Central memory CD8-positive, alpha-beta T cell (primary cell): ENCODE measurements around the gene TK1.
"Not testable (repeated sequence)": the region's sequence is repeated elsewhere in the genome, so short reads cannot be mapped to it uniquely, and the experiment has no call there.

Experiments
- ATAC-seq: fragments of 150-1000 bp; cut with Tn5 transposase; replicated peaks from 2 replicates; pipeline ENCODE4 v1.10.0; 2022; ENCODE audit warnings: mild to moderate bottlenecking, moderate FRiP score, moderate number of reproducible peaks; ENCODE audit not compliant: poor library complexity, severe bottlenecking; ENCODE audit errors: extremely low read depth
- DNase-seq, 2 donors: peaks; one replicate each; pipeline ENCODE4 v3.0.0; 2021; ENCODE audit warnings: low spot score in 2 of 2
- H3K27ac Mint-ChIP-seq: one replicate; pipeline ENCODE4 v1.8.0; 2022; ENCODE audit warnings: low read depth, mild to moderate bottlenecking, moderate library complexity, mixed read lengths
- H3K27me3 Mint-ChIP-seq: one replicate; pipeline ENCODE4 v1.8.0; 2022; ENCODE audit warnings: mixed read lengths
- H3K36me3 Mint-ChIP-seq: one replicate; pipeline ENCODE4 v1.8.0; 2022; ENCODE audit warnings: mild to moderate bottlenecking, moderate library complexity, mixed read lengths; ENCODE audit not compliant: insufficient read depth
- H3K4me1 Mint-ChIP-seq: one replicate; pipeline ENCODE4 v1.8.0; 2022; ENCODE audit warnings: mixed read lengths
- H3K4me3 Mint-ChIP-seq: one replicate; pipeline ENCODE4 v1.8.0; 2022; ENCODE audit warnings: mild to moderate bottlenecking, moderate library complexity, mixed read lengths
- H3K9me3 Mint-ChIP-seq: one replicate; pipeline ENCODE4 v1.8.0; 2022; ENCODE audit warnings: mixed read lengths

Gene TK1

DNA sequence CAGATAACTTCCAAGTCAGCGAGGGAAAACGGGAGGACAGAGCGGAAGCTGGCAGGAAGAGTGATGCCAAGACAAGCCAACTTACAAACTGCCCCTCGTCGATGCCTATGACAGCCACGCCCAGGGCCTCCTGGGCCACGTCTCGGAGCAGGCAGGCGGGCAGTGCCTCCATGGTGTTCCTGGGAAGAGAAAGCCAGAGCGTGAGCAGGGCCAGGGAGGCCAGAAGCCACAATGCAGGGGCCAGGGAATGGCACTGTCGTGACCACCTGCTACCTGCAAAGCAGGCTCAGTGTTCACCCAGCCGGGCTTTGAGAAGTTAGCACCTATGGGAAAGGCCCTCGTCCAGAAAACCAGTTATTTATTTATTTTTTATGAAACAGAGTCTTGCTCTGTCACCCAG lies 4.3 kb downstream of the TK1 start:
- H3K27ac Mint-ChIP-seq = no peak overlapping the region
- no peak for DNase-seq
- peaks cover 12% of the 10 kb centered on the region for H3K4me1 Mint-ChIP-seq
- no peaks in the 10 kb centered on the region for H3K27me3 Mint-ChIP-seq
- no peaks in the 10 kb centered on the region for H3K9me3 Mint-ChIP-seq
- H3K4me3 Mint-ChIP-seq = no peak overlapping the region
- peaks cover 5% of the 10 kb centered on the region for H3K36me3 Mint-ChIP-seq
- ATAC-seq = no peak

DNA sequence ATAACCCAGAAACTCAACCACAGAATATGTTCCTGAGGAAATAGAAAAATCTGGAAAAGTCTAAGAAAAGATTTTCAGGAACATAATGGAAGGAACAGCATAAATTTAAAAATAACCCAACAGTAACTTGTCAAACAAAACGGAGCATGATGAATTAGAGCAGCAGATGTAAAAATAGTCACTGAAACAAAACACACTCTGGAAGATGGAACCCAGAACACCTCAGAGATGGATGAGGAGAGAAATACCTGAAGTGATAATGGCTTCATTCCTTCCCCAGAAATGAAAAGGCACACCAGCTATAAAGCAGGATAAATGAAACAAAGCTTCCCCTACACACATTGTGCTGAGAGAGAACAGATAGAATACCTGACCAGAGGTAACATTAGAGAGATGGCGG lies 6.3 kb downstream of the TK1 start:
- peaks cover 19% of the 10 kb centered on the region for H3K4me1 Mint-ChIP-seq
- H3K27ac Mint-ChIP-seq = peak overlapping the region; percentile 87
- DNase-seq (no peak), ATAC-seq (no peak)
- peaks cover 3% of the 10 kb centered on the region for H3K36me3 Mint-ChIP-seq
- H3K4me3 Mint-ChIP-seq = peak overlapping the region; percentile 60
- no peaks in the 10 kb centered on the region for H3K27me3 Mint-ChIP-seq
- H3K9me3 Mint-ChIP-seq = no peaks in the 10 kb centered on the region

DNA sequence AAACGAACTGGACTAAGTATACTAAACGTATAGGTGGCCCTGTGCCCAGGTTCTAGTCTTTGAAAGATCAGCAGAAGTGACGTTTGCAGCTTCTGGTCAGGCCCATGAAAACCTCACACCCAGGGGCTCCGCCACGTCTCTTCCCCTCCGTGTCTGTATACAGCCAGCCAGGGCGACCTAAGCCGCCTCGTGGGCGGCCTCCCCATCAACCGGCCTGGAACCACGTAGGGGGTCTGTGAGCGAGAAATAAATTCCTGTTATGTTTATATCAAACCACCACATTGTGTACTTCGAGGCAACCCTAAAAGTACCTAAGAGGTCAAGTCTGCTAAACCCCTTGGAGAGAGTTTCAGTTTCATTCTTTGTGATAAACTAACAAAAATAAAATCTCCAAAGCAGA lies 6.8 kb downstream of the TK1 start:
- peaks cover 3% of the 10 kb centered on the region for H3K36me3 Mint-ChIP-seq
- peak; percentile 14 for ATAC-seq
- H3K4me3 Mint-ChIP-seq = peak overlapping the region; percentile 60
- H3K27me3 Mint-ChIP-seq = no peaks in the 10 kb centered on the region
- H3K4me1 Mint-ChIP-seq = peaks cover 19% of the 10 kb centered on the region
- DNase-seq = no peak
- H3K9me3 Mint-ChIP-seq = no peaks in the 10 kb centered on the region
- peak overlapping the region; percentile 87 for H3K27ac Mint-ChIP-seq

DNA sequence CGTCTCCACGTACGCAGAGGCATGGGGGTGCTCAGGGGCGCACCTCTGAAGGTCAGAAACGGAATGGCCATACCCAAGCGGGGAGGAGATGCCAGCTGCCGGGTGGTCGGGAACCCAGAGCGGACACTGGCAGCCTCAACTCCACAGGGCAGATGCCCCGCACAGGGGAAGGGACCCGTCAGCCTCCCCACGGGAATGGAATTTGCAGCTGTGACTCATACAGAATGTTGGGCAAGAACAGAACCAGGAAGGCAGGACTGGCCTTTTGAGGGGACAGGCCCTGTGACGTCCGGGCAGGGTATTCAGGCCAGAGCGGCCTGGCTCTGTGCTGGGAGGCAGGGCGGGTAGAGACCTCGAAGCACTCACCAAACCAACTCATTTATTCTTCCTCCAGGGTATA lies 7.5 kb downstream of the TK1 start:
- no peak overlapping the region for H3K27ac Mint-ChIP-seq
- H3K36me3 Mint-ChIP-seq = peaks cover 4% of the 10 kb centered on the region
- H3K4me1 Mint-ChIP-seq = peaks cover 19% of the 10 kb centered on the region
- H3K9me3 Mint-ChIP-seq = no peaks in the 10 kb centered on the region
- H3K27me3 Mint-ChIP-seq = no peaks in the 10 kb centered on the region
- ATAC-seq (no peak), DNase-seq (no peak)
- H3K4me3 Mint-ChIP-seq = peak overlapping the region; percentile 9

DNA sequence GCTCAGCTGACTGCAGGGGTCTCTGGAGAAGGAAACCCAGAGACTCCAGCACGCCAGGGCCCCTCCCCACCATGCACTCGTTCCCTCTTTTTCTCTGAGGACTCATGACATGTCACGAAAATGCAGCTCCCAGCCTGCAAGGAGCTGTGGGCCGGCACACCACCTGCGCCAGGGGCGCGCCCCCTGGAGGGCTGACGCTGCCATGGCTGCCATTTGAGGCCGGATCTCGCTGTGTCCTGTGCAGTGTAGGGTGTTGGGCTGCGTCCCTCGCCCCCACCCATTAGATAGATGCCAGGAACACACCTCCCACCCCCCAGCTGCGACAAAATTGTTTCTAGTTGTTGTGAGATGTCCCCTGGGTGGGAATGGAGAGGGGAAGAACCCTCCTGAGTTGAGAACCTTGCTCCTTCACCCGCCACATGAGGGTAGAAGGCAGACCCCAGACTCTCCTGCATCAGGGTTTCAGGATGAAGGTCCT lies 10.3 kb downstream of the TK1 start:
- Mint-ChIP-seq H3K4me1 (peaks cover 46% of the 10 kb centered on the region), H3K27me3 (no peaks in the 10 kb centered on the region), H3K9me3 (no peaks in the 10 kb centered on the region), H3K27ac (no peak overlapping the region), H3K36me3 (peaks cover 12% of the 10 kb centered on the region), H3K4me3 (no peak overlapping the region)
- DNase-seq (peak; percentile 54 to 67), ATAC-seq (peak; percentile 48)

DNA sequence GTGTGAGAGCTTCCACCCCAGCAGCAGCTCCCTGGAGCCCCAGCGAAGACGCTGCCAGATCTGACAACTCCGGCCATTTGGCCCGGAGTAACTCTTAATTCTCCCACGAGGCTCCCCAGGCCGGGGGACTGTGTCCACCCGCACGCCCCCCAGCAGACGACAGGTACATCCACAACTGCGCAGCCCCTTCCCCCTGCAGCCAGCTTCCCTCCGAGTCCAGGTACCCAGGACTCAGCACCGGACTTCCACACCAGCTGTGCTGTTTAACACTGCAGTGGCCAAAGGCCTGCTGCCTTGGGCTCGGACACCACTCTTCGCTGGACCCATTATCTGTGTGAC lies 11.2 kb downstream of the TK1 start:
- Mint-ChIP-seq H3K9me3 (no peaks in the 10 kb centered on the region), H3K27me3 (no peaks in the 10 kb centered on the region), H3K4me1 (peaks cover 53% of the 10 kb centered on the region), H3K36me3 (peaks cover 13% of the 10 kb centered on the region), H3K4me3 (no peak overlapping the region), H3K27ac (no peak overlapping the region)
- DNase-seq (no peak), ATAC-seq (no peak)

DNA sequence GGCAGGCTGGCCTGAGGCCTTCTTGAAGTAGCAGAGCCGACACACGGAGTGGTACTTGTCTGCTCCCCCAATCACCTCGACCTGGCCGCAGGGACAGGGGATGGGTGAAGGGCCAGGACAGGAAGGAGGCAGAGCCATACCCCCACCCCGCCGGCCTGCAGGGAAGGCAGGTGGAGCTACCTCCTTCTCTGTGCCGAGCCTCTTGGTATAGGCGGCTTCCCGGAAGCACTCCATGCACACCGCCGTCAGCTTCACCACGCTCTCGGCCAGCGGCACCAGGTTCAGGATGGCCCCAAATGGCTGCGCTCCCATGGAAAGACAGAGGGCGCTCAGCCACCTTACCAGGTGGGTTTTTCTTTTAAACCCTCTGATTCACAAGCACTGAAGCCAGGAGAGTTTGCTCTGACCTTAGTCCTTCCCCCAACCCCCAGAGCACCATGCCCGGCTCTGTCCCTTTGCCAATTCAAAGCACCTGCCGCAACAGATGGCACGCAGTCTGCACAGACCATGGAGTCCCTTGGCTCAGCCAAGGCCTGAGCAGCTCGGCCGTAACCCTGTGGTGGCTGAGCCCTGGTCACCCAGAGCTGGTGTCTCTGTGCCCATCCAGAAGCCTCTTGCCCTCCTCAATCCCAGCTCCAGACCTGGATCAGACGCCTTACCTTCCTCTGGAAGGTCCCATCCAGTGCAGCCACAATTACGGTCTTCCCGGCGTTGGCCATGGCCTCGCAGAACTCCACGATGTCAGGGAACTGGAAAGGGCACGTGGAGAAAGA lies 11.8 kb downstream of the TK1 start:
- DNase-seq = no peak
- Mint-ChIP-seq H3K36me3 (peaks cover 16% of the 10 kb centered on the region), H3K27ac (no peak overlapping the region), H3K9me3 (no peaks in the 10 kb centered on the region), H3K27me3 (no peaks in the 10 kb centered on the region), H3K4me3 (no peak overlapping the region), H3K4me1 (peaks cover 51% of the 10 kb centered on the region)
- ATAC-seq = no peak

DNA sequence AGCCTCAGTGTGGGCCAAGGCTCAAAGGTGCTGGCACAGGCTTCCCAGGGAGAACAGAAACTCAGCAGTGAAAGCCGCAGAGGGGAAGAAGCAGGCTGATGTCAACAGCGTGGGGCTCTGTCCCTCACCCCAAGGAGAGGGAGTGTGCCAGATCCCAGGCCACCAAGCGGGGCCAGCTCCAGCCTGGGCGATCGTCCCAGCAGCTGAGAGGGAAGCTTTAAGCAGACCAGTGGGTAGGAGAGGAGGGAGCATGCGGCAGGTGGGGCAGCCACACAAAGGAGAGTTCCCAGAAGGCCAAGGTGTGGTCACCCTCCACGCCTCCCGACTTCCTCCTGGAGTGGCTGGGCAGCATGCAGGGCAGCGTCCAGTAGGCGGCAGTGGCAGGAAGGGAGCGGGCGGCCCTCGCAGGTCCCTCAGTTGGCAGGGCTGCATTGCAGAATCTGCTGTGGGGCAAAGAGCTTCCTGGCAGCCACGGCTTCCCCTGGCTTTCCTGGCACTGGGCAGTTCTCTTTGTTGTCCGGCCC lies 12.4 kb downstream of the TK1 start:
- peaks cover 57% of the 10 kb centered on the region for H3K4me1 Mint-ChIP-seq
- no peak for DNase-seq
- H3K9me3 Mint-ChIP-seq = no peaks in the 10 kb centered on the region
- H3K27me3 Mint-ChIP-seq = no peaks in the 10 kb centered on the region
- ATAC-seq = no peak
- peak overlapping the region; percentile 92 for H3K27ac Mint-ChIP-seq
- H3K4me3 Mint-ChIP-seq = no peak overlapping the region
- peaks cover 16% of the 10 kb centered on the region for H3K36me3 Mint-ChIP-seq

DNA sequence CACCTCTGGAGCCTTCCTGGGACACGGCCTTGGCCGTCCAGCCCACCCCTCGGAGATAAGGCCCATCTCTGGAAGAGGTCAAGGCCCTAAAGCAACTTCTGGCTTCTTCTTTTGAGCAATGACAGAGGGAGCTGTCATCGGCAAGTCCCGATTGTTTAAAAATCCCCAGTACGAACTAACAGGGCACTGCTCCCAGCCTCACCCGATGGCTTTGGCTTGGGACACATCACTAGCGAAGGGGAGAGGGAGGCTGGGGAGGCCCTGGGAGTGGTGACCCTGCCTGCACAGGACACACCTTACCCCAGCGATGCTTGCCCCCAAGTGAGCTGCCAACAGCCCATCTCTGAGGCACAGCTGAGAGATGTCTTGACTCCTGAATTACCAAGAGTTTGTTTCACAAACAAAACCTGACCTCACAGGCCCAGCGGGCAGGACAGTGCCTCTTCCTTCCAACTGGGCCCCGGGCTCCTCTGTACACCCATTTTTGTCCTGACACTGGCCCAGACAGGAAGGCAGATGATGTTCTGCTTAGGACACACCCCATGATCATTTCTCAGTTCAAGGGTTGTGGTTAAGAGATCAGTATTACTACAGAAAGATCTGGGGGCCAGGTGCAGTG lies 13.6 kb downstream of the TK1 start:
- H3K9me3 Mint-ChIP-seq = no peaks in the 10 kb centered on the region
- DNase-seq (no peak), ATAC-seq (peak; percentile 61)
- peak overlapping the region; percentile 92 for H3K27ac Mint-ChIP-seq
- H3K27me3 Mint-ChIP-seq = no peaks in the 10 kb centered on the region
- H3K4me3 Mint-ChIP-seq = peak overlapping the region; percentile 34
- peaks cover 20% of the 10 kb centered on the region for H3K36me3 Mint-ChIP-seq
- H3K4me1 Mint-ChIP-seq = peaks cover 59% of the 10 kb centered on the region

DNA sequence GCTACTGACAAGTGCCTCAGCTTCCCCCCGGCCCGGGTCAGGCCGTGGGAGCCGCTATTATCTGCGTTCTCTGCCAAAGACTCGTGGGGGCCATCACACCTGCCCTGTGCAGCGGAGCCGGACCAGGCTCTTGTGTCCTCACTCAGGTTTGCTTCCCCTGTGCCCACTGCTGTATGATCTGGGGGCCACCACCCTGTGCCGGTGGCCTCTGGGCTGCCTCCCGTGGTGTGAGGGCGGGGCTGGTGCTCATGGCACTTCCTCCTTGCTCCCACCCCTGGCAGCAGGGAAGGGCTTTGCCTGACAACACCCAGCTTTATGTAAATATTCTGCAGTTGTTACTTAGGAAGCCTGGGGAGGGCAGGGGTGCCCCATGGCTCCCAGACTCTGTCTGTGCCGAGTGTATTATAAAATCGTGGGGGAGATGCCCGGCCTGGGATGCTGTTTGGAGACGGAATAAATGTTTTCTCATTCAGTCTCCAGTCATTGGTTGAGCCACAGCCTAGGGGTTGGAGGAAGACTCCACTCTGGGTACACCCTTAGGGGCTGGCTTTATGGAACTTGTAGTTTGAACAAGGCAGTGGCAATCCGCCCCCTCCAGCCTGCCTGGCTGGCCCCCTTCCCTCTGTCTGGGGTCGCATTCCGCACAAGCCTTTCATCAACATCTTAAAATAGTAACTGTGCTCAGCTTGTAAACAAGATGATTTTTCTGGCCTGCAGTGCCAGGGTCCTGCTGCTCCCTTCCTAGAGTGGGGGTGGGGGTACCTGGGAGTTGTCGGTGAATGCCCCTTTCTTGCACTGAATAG lies 14.4 kb downstream of the TK1 start:
- H3K9me3 Mint-ChIP-seq = no peaks in the 10 kb centered on the region
- ATAC-seq = no peak
- peak overlapping the region; percentile 38 for H3K27ac Mint-ChIP-seq
- DNase-seq = no peak
- H3K4me1 Mint-ChIP-seq = peaks cover 59% of the 10 kb centered on the region
- no peaks in the 10 kb centered on the region for H3K27me3 Mint-ChIP-seq
- H3K4me3 Mint-ChIP-seq = peak overlapping the region; percentile 20
- H3K36me3 Mint-ChIP-seq = peaks cover 20% of the 10 kb centered on the region

DNA sequence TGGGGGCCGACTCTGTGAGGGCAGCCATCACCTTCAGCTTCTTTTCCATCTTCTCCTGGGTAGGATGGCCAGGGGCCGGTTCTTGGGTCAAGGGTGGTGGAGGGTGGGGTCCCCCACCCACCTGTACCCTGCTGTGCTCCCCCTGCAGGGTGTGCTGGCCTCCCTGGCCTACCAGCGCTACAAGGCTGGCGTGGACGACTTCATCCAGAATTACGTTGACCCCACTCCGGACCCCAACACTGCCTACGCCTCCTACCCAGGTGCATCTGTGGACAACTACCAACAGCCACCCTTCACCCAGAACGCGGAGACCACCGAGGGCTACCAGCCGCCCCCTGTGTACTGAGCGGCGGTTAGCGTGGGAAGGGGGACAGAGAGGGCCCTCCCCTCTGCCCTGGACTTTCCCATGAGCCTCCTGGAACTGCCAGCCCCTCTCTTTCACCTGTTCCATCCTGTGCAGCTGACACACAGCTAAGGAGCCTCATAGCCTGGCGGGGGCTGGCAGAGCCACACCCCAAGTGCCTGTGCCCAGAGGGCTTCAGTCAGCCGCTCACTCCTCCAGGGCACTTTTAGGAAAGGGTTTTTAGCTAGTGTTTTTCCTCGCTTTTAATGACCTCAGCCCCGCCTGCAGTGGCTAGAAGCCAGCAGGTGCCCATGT lies 15.1 kb downstream of the TK1 start:
- not testable (repeated sequence) for H3K27me3 Mint-ChIP-seq, H3K9me3 Mint-ChIP-seq, DNase-seq, ATAC-seq
- H3K4me1 Mint-ChIP-seq = peaks cover 54% of the 10 kb centered on the region
- H3K4me3 Mint-ChIP-seq = peak overlapping the region; percentile 20
- peak overlapping the region; percentile 38 for H3K27ac Mint-ChIP-seq
- H3K36me3 Mint-ChIP-seq = peaks cover 20% of the 10 kb centered on the region
